Transverse colon (tissue), 4 donors: ENCODE data around the gene NHERF2.

ENCODE experiments used
- CTCF ChIP-seq, 5 experiments: fragments of 200-600 bp in 3 of 5; fragments of 450-650 bp in 2 of 5; sonication (generic) in 3 of 5; IDR thresholded peaks; 1 replicate in 2 of 5; 2 replicates in 3 of 5; pipeline ENCODE4 v1.5.1; 2016 to 2017; ENCODE audit warnings: antibody characterized with exemption in 5 of 5, inconsistent platforms in 3 of 5, mild to moderate bottlenecking in 2 of 5, moderate library complexity in 1 of 5
- EP300 ChIP-seq: sonication (generic); formaldehyde crosslinking; IDR thresholded peaks from one replicate; pipeline ENCODE4 v1.6.1; 2017; ENCODE audit warnings: antibody characterized with exemption, low read depth
- POLR2A ChIP-seq: fragments of 450-650 bp; IDR thresholded peaks from one replicate; pipeline ENCODE4 v1.6.1; 2016; ENCODE audit warnings: antibody characterized with exemption, mild to moderate bottlenecking, moderate library complexity
- POLR2AphosphoS5 ChIP-seq, 3 donors: sonication (generic); formaldehyde crosslinking; IDR thresholded peaks; one replicate each; pipeline ENCODE4 v1.6.1; 2016; ENCODE audit warnings: antibody characterized with exemption in 3 of 3

- no peak for TF ChIP-seq CTCF (IDR thresholded peaks at IDR 0.05)
- TF ChIP-seq POLR2A = no peak
- TF ChIP-seq EP300 = no peak
- TF ChIP-seq POLR2AphosphoS5 (IDR thresholded peaks at IDR 0.05) = no peak
These were observed 26.7 kb upstream of the NHERF2 start for GRCh38 chr16:1999866-2000514.
